Lower lobe of right lung (tissue), 2 donors: ENCODE results near the gene CDH5. TPM values are rescaled to one million over a fixed set of nuclear protein-coding genes. Genes with fewer than 3 reads are reported as not detected.
A peak's percentile ranks its signal among the peaks of the same experiment; 100 is the strongest.

Source experiments
- ATAC-seq, 2 donors: fragments of 200-7000 bp; cut with Tn5 transposase; one replicate each; pipeline ENCODE4 v1.9.1; 2020 to 2022; ENCODE audit warnings: mild to moderate bottlenecking in 2 of 2, moderate library complexity in 2 of 2
- DNase-seq: peaks from one replicate; pipeline ENCODE4 v3.0.0-alpha.2; 2020
- H3K27ac ChIP-seq: fragments of 200-600 bp; one replicate; pipeline ENCODE4 v1.8.0; 2022
- H3K27me3 ChIP-seq: fragments of 200-600 bp; one replicate; pipeline ENCODE4 v1.8.0; 2022; ENCODE audit warnings: low read depth
- H3K36me3 ChIP-seq: fragments of 200-600 bp; one replicate; pipeline ENCODE4 v1.8.0; 2022; ENCODE audit warnings: mild to moderate bottlenecking
- H3K4me1 ChIP-seq: fragments of 200-600 bp; one replicate; pipeline ENCODE4 v1.8.0; 2022
- H3K4me3 ChIP-seq: fragments of 200-600 bp; one replicate; pipeline ENCODE4 v1.8.0; 2022; ENCODE audit warnings: mild to moderate bottlenecking
- H3K9me3 ChIP-seq: fragments of 200-600 bp; one replicate; pipeline ENCODE4 v1.8.0; 2022
- CTCF ChIP-seq: fragments of 200-600 bp; IDR thresholded peaks from one replicate; pipeline ENCODE4 v1.8.0; 2022; ENCODE audit warnings: antibody characterized with exemption, mild to moderate bottlenecking
- intact Hi-C: fragments of 100-400 bp; cut with DNase I; formaldehyde crosslinking; loops from one replicate; pipeline ENCODE4 v1.11.0; 2022
- total RNA-seq: library from RNA; stranded (reverse); fragmentation: NEBNext Ultra II Directional; extraction: Animal tissue kit (Norgen Biotek cat#: 25700); gene quantifications from one replicate; pipeline ENCODE4 v1.2.1, GENCODE V29; 2021
- donor health status: DM: no; HTN: yes; CAD: no; lungs with severe emphysema.

CDH5 gene
- total RNA-seq, 1 donor from 2014 or later = 128 TPM

DNA sequence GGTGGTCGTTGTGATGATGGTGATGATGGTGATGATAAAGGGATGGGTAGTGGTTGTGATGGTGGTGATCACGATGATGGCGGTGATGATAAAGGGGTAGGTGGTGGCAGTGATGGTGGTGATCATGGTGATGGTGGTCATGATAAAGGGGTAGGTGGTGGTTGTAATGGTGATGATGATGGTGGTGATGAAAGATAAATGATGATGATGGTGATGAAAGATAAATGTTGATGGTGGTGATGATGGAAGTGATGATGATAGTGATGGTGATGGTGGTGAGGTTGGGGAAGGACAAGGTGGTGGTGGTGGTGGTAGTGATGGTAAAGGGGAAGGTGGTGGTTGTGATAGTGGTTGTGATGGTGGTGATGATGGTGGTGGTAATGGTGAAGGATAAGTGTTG, 13.9 kb downstream of the CDH5 start:
- intact Hi-C loops = no loop called here
- no peaks in the 10 kb centered on the region for H3K36me3 ChIP-seq
- no peak overlapping the region for H3K4me3 ChIP-seq
- peaks cover 44% of the 10 kb centered on the region for H3K4me1 ChIP-seq
- H3K9me3 ChIP-seq = no peaks in the 10 kb centered on the region
- TF ChIP-seq CTCF = no peak
- no peak for ATAC-seq
- no peaks in the 10 kb centered on the region for H3K27me3 ChIP-seq
- no peak for DNase-seq
- no peak overlapping the region for H3K27ac ChIP-seq

DNA sequence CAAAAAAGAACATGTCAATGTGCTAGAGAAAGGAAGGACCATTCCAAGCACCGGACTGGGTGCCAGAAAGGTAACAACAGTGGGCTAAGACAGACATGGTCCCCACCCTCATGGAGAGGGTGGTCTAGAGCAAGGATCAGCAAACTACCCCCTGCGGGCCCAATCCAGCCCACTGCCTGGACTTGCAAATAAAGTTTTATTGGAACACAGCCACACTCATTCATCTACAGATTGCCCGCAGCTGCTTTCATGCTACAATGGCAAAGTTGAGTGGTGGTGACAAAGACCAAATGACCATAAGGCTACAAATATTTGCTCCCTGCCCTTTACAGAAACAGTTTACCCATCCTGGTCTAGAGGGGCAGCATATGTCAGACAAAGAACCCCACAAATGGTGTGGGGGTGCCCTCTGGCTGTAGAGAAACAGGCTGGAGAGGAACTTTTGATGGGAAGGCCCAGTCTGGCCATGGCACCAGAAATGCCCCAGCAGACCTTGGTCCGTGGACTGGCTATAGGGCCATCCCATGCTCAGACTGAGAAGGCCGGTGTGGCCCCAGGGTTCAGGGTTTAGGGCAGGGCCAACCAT, 15.2 kb downstream of the CDH5 start:
- no peak for TF ChIP-seq CTCF
- peak overlapping the region; percentile 61 for H3K27ac ChIP-seq
- ATAC-seq = peak in 1 of 2 donors; percentile 11

GRCh38 chr16:66382171-66382965, 15.9 kb downstream of the CDH5 start:
- H3K9me3 ChIP-seq = no peaks in the 10 kb centered on the region
- intact Hi-C loops = no loop called here
- no peaks in the 10 kb centered on the region for H3K36me3 ChIP-seq
- H3K4me1 ChIP-seq = peaks cover 31% of the 10 kb centered on the region
- no peaks in the 10 kb centered on the region for H3K27me3 ChIP-seq
- H3K4me3 ChIP-seq = no peak overlapping the region
- TF ChIP-seq CTCF = no peak
- peak in 1 of 2 donors; percentile 58 for ATAC-seq
- H3K27ac ChIP-seq = peak overlapping the region; percentile 61
- DNase-seq = no peak

More for the DNA sequence above, 15.2 kb downstream of the CDH5 start:
- no peaks in the 10 kb centered on the region for H3K36me3 ChIP-seq
- H3K4me1 ChIP-seq = peaks cover 38% of the 10 kb centered on the region
- no peaks in the 10 kb centered on the region for H3K27me3 ChIP-seq
- no peak overlapping the region for H3K4me3 ChIP-seq
- H3K9me3 ChIP-seq = no peaks in the 10 kb centered on the region
- no peak for DNase-seq
- intact Hi-C loops = no loop called here

GRCh38 chr16:66382966-66383299, 16.4 kb downstream of the CDH5 start:
- peaks cover 25% of the 10 kb centered on the region for H3K4me1 ChIP-seq
- ATAC-seq (no peak), DNase-seq (no peak)
- H3K27me3 ChIP-seq = no peaks in the 10 kb centered on the region
- peaks cover 4% of the 10 kb centered on the region for H3K36me3 ChIP-seq
- peak overlapping the region; percentile 61 for H3K27ac ChIP-seq
- TF ChIP-seq CTCF = no peak
- intact Hi-C loops = no loop called here
- H3K9me3 ChIP-seq = no peaks in the 10 kb centered on the region
- no peak overlapping the region for H3K4me3 ChIP-seq

DNA sequence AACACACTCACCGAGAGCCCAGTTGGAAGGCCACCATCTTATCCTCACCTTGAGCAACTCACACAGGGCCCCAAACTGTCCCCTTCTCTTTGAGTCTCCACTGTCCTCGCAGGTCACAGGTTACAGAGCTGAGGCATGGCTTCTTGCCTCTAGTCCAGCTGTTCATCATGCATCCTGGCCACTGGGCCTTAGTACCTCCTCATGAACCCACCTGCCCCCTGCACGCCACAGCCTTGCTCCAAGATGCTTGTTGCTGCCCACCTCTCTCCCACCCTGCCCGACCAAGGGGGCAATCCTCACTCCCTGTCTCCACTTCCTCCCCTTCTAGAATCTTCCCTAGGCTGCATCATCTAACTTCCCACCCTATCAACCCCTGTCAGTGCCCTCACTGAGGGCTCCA, 17.1 kb downstream of the CDH5 start:
- ATAC-seq = peak in 1 of 2 donors; percentile 7
- H3K27me3 ChIP-seq = no peaks in the 10 kb centered on the region
- intact Hi-C loops = no loop called here
- peaks cover 10% of the 10 kb centered on the region for H3K36me3 ChIP-seq
- peak overlapping the region; percentile 61 for H3K27ac ChIP-seq
- DNase-seq = no peak
- H3K4me1 ChIP-seq = peaks cover 25% of the 10 kb centered on the region
- H3K9me3 ChIP-seq = no peaks in the 10 kb centered on the region
- H3K4me3 ChIP-seq = no peak overlapping the region
- no peak for TF ChIP-seq CTCF
